ENCODE results near the gene CEP72. TPM values are rescaled to one million over a fixed set of nuclear protein-coding genes. Genes with fewer than 3 reads are reported as not detected.

The CEP72 gene
- total RNA-seq, 1 donor from 2014 or later, result 4.8 TPM

GRCh38 chr5:606526-607399, 5.4 kb upstream of the CEP72 start:
- DNase-seq (ENCODE audit: low read depth), result no peak
- Histone ChIP-seq H3K36me3 (ENCODE audit: control insufficient read depth, insufficient read depth, low read length) (no peaks in the 10 kb centered on the region), H3K4me3 (ENCODE audit: low read depth, low read length) (no peak overlapping the region), H3K27me3 (ENCODE audit: control insufficient read depth, insufficient read depth, low read length) (no peaks in the 10 kb centered on the region)
- TF ChIP-seq CTCF (IDR thresholded peaks at IDR 0.05; ENCODE audit: insufficient read depth, low read length, poor library complexity, severe bottlenecking), result no peak

- Histone ChIP-seq H3K27me3 (ENCODE audit: control insufficient read depth, insufficient read depth, low read length) (no peaks in the 10 kb centered on the region), H3K4me3 (ENCODE audit: low read depth, low read length) (no peak overlapping the region), H3K36me3 (ENCODE audit: control insufficient read depth, insufficient read depth, low read length) (no peaks in the 10 kb centered on the region)
- DNase-seq (ENCODE audit: low read depth), result no peak
- TF ChIP-seq CTCF (IDR thresholded peaks at IDR 0.05; ENCODE audit: insufficient read depth, low read length, poor library complexity, severe bottlenecking), result no peak
Observed at GRCh38 chr5:607541-608428, 4.4 kb upstream of the CEP72 start.

- no peaks in the 10 kb centered on the region for H3K36me3 ChIP-seq (ENCODE audit: control insufficient read depth, insufficient read depth, low read length)
- TF ChIP-seq CTCF (IDR thresholded peaks at IDR 0.05; ENCODE audit: insufficient read depth, low read length, poor library complexity, severe bottlenecking), result no peak
- no peak overlapping the region for H3K4me3 ChIP-seq (ENCODE audit: low read depth, low read length)
- H3K27me3 ChIP-seq (ENCODE audit: control insufficient read depth, insufficient read depth, low read length), result no peaks in the 10 kb centered on the region
- no peak for DNase-seq (ENCODE audit: low read depth)
Observed at GRCh38 chr5:608429-609370, 3.4 kb upstream of the CEP72 start.

- no peak for TF ChIP-seq CTCF (IDR thresholded peaks at IDR 0.05; ENCODE audit: insufficient read depth, low read length, poor library complexity, severe bottlenecking)
- no peaks in the 10 kb centered on the region for H3K27me3 ChIP-seq (ENCODE audit: control insufficient read depth, insufficient read depth, low read length)
- no peak overlapping the region for H3K4me3 ChIP-seq (ENCODE audit: low read depth, low read length)
- H3K36me3 ChIP-seq (ENCODE audit: control insufficient read depth, insufficient read depth, low read length), result no peaks in the 10 kb centered on the region
- no peak for DNase-seq (ENCODE audit: low read depth)
Observed at GRCh38 chr5:609506-609905, 2.6 kb upstream of the CEP72 start.

GRCh38 chr5:610011-610743, 2.0 kb upstream of the CEP72 start:
- no peak for DNase-seq (ENCODE audit: low read depth)
- H3K4me3 ChIP-seq (ENCODE audit: low read depth, low read length), result no peak overlapping the region
- H3K27me3 ChIP-seq (ENCODE audit: control insufficient read depth, insufficient read depth, low read length), result no peaks in the 10 kb centered on the region
- no peaks in the 10 kb centered on the region for H3K36me3 ChIP-seq (ENCODE audit: control insufficient read depth, insufficient read depth, low read length)
- TF ChIP-seq CTCF (IDR thresholded peaks at IDR 0.05; ENCODE audit: insufficient read depth, low read length, poor library complexity, severe bottlenecking), result no peak

Measured in kidney epithelial cell (primary cell).